Central memory CD8-positive, alpha-beta T cell (primary cell): ENCODE data around the gene CEP192.

ENCODE experiments used
- ATAC-seq: fragments of 150-1000 bp; cut with Tn5 transposase; replicated peaks from 2 replicates; pipeline ENCODE4 v1.10.0; 2022; ENCODE audit warnings: mild to moderate bottlenecking, moderate FRiP score, moderate number of reproducible peaks; ENCODE audit not compliant: poor library complexity, severe bottlenecking; ENCODE audit errors: extremely low read depth
- DNase-seq, 2 donors: peaks; one replicate each; pipeline ENCODE4 v3.0.0; 2021; ENCODE audit warnings: low spot score in 2 of 2
- H3K27ac Mint-ChIP-seq: one replicate; pipeline ENCODE4 v1.8.0; 2022; ENCODE audit warnings: low read depth, mild to moderate bottlenecking, moderate library complexity, mixed read lengths
- H3K27me3 Mint-ChIP-seq: one replicate; pipeline ENCODE4 v1.8.0; 2022; ENCODE audit warnings: mixed read lengths
- H3K36me3 Mint-ChIP-seq: one replicate; pipeline ENCODE4 v1.8.0; 2022; ENCODE audit warnings: mild to moderate bottlenecking, moderate library complexity, mixed read lengths; ENCODE audit not compliant: insufficient read depth
- H3K4me1 Mint-ChIP-seq: one replicate; pipeline ENCODE4 v1.8.0; 2022; ENCODE audit warnings: mixed read lengths
- H3K4me3 Mint-ChIP-seq: one replicate; pipeline ENCODE4 v1.8.0; 2022; ENCODE audit warnings: mild to moderate bottlenecking, moderate library complexity, mixed read lengths
- H3K9me3 Mint-ChIP-seq: one replicate; pipeline ENCODE4 v1.8.0; 2022; ENCODE audit warnings: mixed read lengths

Gene CEP192

DNA sequence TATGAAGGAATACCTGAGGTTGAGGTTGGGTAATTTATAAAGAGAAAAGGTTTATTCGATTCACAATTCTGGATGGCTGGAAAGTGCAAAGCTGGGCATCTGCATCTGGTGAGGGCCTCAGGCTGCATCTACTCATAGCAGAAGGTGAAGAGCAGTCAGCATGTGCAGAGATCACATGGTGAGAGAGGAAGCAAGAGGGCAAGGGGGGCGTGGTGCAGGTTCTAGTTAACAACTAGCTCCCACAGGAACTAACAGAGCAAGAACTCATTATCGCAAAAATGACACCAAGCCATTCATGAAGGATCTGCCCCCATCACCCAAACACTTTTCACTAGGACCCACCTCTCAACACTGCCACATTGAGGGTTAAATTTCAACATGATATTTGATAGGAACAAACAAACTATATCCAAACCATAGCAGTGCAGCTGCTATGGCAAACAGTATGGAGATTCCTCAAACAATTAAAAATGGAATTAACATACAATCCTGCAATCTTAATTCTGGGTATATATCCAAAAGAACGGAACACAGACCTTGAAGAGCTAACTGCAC lies 154.6 kb downstream of the CEP192 start:
- Mint-ChIP-seq H3K4me1 (no peaks in the 10 kb centered on the region), H3K27me3 (peaks cover 20% of the 10 kb centered on the region), H3K27ac (no peak overlapping the region), H3K4me3 (no peak overlapping the region), H3K9me3 (peaks cover 9% of the 10 kb centered on the region), H3K36me3 (peaks cover under 1% of the 10 kb centered on the region)
- ATAC-seq (no peak), DNase-seq (no peak)

DNA sequence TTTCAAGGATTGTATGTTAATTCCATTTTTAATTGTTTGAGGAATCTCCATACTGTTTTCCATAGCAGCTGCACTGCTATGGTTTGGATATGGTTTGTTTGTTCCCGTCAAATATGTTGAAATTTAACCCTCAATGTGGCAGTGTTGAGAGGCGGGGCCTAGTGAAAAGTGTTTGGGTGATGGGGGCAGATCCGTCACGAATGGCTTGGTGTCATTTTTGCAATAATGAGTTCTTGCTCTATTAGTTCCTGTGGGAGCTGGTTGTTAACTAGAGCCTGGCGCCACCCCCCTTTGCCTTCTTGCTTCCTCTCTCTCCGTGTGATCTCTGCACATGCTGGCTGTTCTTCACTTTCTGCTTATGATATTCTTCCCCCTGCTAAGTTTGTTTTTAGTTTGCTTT lies 156.0 kb downstream of the CEP192 start:
- no peak for DNase-seq
- Mint-ChIP-seq H3K4me1 (no peaks in the 10 kb centered on the region), H3K9me3 (peaks cover 9% of the 10 kb centered on the region), H3K27me3 (peaks cover 20% of the 10 kb centered on the region), H3K36me3 (no peaks in the 10 kb centered on the region), H3K4me3 (no peak overlapping the region), H3K27ac (no peak overlapping the region)
- ATAC-seq = no peak

DNA sequence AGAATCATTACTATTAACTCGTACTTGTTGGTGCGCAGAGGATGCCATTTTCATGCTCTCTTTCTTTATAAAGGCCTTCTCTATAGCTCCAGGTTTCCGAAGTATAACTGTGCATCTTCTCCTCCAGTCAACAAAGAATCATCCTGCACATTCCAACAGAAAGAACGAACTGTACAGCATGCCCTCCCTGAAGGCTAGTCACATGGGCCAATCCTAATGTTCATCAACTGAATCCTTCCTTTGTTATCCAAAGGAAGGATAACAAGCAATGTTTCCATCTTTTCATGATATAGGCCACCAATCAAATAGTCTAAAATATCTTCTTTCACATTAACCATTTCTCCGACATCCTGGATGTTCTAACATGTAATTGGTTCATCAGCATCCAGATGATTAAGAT lies 160.5 kb downstream of the CEP192 start:
- no peaks in the 10 kb centered on the region for H3K36me3 Mint-ChIP-seq
- H3K27ac Mint-ChIP-seq = no peak overlapping the region
- H3K4me1 Mint-ChIP-seq = no peaks in the 10 kb centered on the region
- ATAC-seq (no peak), DNase-seq (no peak)
- H3K4me3 Mint-ChIP-seq = no peak overlapping the region
- peaks cover 14% of the 10 kb centered on the region for H3K9me3 Mint-ChIP-seq
- H3K27me3 Mint-ChIP-seq = peaks cover 30% of the 10 kb centered on the region

DNA sequence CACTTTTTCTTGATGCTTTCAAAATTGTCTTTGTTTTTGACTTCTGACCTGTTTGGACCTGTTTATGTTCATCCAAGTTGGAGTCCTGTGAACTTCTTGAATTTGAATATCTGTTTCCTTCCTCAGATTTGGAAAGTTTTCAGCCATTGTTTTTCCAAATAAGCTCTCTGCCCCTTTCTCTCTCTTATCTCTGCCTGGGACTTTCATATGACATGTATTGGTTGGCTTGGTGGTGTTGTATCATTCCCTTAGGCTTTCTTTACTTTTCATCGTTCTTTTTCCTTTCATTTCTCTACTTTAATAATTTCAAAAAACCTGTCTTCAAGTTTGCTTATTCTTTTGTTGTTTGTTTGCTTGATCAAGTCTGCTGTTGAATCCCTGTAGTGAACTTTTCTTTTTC lies 167.3 kb downstream of the CEP192 start:
- DNase-seq (no peak), ATAC-seq (no peak)
- Mint-ChIP-seq H3K36me3 (peaks cover 2% of the 10 kb centered on the region), H3K4me3 (no peak overlapping the region), H3K27ac (no peak overlapping the region), H3K9me3 (peaks cover 28% of the 10 kb centered on the region), H3K27me3 (peaks cover 56% of the 10 kb centered on the region), H3K4me1 (peaks cover 6% of the 10 kb centered on the region)

DNA sequence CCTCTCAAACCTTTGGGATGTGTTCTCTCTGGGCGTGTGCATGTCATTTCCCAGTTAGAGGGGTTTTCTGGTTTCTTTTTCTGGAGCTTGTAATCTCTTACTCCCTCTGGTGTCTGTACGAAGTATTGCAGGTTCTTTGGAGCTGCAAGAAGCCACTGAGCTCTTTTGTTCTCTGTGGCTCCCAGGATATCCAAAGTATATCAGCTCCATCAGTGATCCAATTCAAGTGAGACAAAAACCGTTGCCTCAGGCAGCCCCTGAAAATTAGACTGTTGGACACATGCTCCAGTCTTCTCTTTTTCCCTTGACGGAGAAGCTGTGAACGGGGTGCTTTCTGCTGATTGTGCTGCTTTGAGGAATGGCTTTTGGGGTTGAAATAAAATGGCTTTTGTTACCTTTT lies 168.4 kb downstream of the CEP192 start:
- Mint-ChIP-seq H3K27me3 (peaks cover 55% of the 10 kb centered on the region), H3K4me1 (peaks cover 6% of the 10 kb centered on the region), H3K36me3 (peaks cover 2% of the 10 kb centered on the region), H3K9me3 (peaks cover 28% of the 10 kb centered on the region), H3K27ac (no peak overlapping the region), H3K4me3 (no peak overlapping the region)
- DNase-seq (no peak), ATAC-seq (peak; percentile 40)

DNA sequence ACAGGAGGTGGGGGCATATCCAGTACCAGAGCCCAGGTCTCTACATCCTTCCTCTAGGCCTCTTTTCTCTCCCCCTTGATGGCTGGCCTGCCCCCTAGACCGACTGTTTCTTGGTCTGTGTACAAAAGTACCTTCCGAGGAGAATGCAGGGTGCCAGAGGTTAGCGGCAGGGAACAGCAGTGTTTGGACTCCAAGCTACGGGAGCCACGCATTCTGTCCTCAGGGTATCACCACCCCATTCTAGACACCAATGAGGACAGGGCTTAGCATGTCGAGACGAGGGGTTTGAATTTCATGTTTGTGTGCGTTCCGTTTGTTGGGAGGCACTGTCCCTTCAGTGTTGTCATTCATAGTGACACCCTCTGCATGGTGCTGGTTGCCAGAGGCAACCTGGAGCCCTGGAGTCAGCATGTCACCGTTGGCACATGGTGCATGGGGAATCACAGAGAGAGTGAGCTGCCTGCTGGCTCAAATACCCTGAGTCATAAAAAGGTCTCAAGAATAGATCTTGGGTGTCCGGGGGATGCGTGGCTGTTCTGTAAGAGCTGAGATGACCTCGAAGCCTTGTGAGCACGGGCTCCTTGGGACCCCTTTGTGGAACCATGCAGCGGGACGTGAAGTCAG lies 170.2 kb downstream of the CEP192 start:
- Mint-ChIP-seq H3K36me3 (peaks cover 2% of the 10 kb centered on the region), H3K4me3 (no peak overlapping the region), H3K9me3 (peaks cover 17% of the 10 kb centered on the region), H3K4me1 (peaks cover 6% of the 10 kb centered on the region), H3K27me3 (peaks cover 45% of the 10 kb centered on the region), H3K27ac (no peak overlapping the region)
- ATAC-seq (no peak), DNase-seq (no peak)

DNA sequence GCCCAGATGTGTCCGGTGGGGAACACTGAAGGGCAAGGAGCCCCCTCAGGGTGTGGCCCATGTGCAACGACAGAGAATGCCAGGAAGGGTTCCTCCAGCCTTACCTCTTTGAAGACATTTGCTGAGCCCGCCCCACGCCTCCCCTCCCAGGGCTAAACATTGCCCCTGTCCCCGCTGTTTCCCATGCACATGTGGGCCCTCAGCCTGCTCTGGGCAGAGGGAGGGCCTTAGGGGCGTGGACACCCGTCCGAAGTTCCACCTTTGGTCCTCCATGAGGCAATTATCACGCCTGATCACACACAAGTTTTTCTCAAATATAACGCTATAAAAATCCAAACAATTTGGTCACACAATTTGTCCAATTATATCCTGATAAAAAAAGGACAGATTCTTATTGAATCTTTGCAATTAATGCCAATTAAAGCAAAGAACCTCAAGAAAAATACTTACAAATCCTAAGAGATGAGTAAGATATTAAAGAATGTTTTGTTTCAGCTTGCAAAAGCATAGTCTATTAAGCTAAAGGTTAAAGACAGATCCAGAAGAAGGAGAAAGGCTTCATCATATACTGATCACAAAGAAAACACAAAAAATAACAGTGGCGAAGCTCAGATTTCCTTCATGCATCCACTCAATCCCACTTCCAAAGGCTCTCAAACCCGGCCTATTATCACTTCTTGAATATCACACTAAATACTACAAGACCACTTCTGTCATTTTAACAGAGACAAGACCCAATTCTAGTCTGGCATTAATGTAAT lies 172.2 kb downstream of the CEP192 start:
- Mint-ChIP-seq H3K27me3 (peaks cover 45% of the 10 kb centered on the region), H3K4me3 (no peak overlapping the region), H3K36me3 (peaks cover 2% of the 10 kb centered on the region), H3K27ac (no peak overlapping the region), H3K9me3 (peaks cover 4% of the 10 kb centered on the region), H3K4me1 (peaks cover 6% of the 10 kb centered on the region)
- no peak for ATAC-seq
- no peak for DNase-seq

DNA sequence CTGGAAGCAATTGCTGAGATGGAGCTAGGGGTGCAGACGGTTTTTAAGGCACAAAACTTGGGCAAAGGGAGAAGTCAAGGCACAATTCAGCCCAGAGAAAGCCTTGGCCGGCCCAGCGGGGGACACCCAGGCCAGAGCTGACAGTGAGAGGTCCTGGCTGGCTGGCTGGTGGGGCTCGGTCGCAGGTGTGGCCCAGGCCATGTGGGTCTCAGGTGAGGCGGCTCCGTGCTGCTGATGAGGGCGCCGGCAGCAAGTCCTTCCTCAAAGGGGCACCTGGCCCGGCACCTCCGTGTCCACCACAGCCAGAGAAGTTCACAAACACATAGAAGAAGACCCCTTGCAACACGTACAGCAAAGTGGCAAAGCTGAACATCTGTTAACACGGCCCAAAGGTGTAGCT lies 173.2 kb downstream of the CEP192 start:
- Mint-ChIP-seq H3K9me3 (no peaks in the 10 kb centered on the region), H3K4me1 (peaks cover 3% of the 10 kb centered on the region), H3K27me3 (peaks cover 45% of the 10 kb centered on the region), H3K27ac (no peak overlapping the region), H3K4me3 (no peak overlapping the region), H3K36me3 (peaks cover 2% of the 10 kb centered on the region)
- ATAC-seq = no peak
- DNase-seq = no peak

DNA sequence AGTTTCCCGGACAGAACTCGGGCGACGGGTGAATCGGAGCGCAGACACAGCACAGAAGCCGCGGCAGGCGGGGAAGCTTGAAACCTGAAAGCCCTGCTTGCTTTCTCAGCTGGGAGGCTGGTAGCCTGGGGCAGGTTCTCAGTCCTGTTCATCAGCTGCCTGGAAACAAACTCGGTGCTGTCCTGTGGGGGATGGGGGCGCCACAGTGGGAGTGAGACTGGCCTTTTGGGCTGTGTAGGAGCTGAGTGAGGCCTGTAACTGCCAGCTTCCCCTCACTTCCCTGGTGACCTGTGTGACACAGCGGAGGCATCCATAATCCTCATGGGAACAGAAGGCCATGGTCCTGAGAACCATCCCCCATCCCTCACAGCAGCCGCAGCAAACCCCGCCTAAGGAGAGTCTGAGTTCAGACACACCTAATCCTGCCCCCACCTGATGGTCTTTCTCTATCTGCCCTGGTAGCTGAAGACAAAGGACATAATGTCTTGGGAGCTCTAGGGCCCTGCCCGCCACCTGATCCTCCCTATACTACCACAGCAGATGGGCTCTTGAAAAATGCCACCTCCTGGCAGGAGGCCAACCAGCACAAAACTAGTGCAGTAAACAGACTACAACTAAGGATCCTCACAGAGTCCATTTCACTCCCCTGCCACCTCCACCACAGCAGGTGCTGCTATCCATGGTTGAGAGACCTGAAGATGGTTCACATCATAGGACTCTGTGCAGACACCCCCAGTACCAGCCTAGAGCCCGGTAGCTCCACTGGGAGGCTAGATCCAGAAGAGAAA lies 174.7 kb downstream of the CEP192 start:
- Mint-ChIP-seq H3K4me3 (no peak overlapping the region), H3K27me3 (peaks cover 44% of the 10 kb centered on the region), H3K9me3 (no peaks in the 10 kb centered on the region), H3K4me1 (no peaks in the 10 kb centered on the region), H3K36me3 (peaks cover 2% of the 10 kb centered on the region), H3K27ac (no peak overlapping the region)
- DNase-seq (no peak), ATAC-seq (no peak)

DNA sequence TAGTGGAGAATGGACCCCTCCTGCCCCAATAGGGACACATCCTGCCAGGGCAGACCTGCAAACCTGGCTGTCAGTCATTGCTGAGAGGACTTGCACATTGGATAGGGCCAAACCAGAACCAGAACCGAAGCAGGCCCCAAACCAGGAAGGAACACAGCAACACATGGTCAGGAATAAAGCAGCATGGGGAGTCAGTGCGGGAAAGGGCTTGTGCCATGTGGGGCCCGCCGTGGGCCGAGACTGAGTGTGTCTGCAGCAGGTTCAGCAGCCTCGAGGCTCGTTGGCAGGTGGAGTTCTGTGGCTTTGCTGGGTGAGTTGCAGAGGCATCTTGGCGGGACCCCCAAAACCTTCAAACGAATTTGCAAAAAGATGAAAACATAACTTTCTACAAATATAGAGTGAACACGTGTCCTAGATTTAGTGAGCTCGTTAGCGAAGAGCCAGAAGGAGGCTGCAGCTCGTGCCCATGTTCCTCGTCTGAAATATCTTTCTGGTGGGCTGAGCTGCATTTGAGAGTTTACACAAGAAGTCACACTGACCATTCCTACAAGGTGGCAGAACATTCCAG lies 182.5 kb downstream of the CEP192 start:
- ATAC-seq (no peak), DNase-seq (no peak)
- peaks cover 3% of the 10 kb centered on the region for H3K36me3 Mint-ChIP-seq
- no peak overlapping the region for H3K4me3 Mint-ChIP-seq
- H3K27me3 Mint-ChIP-seq = no peaks in the 10 kb centered on the region
- peaks cover 12% of the 10 kb centered on the region for H3K4me1 Mint-ChIP-seq
- H3K9me3 Mint-ChIP-seq = no peaks in the 10 kb centered on the region
- H3K27ac Mint-ChIP-seq = no peak overlapping the region
